Measurements from ENCODE around the gene RAD51B. TPM values are rescaled to one million over a fixed set of nuclear protein-coding genes. Genes with fewer than 3 reads are reported as not detected.

The RAD51B gene
- total RNA-seq, 6 donors from 2014 or later, result 10.6 to 63.9 (median 18.4) TPM

GRCh38 chr14:68165274-68165843, 345.8 kb downstream of the RAD51B start:
- TF ChIP-seq CTCF (IDR thresholded peaks at IDR 0.05) (no peak), POLR2AphosphoS5 (IDR thresholded peaks at IDR 0.05) (no peak), EP300 (IDR thresholded peaks at IDR 0.05) (no peak), POLR2A (IDR thresholded peaks at IDR 0.05) (no peak)
- Histone ChIP-seq H3K27me3 (no peaks in the 10 kb centered on the region), H3K27ac (peak overlapping the region in 2 of 4 donors; percentile 1 to 22), H3K9me3 (no peaks in the 10 kb centered on the region), H3K4me1 (peaks cover 0 to 13% (median 12%) of the 10 kb centered on the region in 4 donors), H3K36me3 (no peaks in the 10 kb centered on the region), H3K4me3 (no peak overlapping the region)
- DNase-seq, result no peak
- WGBS, 2 donors, result 63 to 78% methylated on average over 2 of the region's 2 CpGs
- no peak for ATAC-seq (ENCODE audit: low FRiP score in 2 of 2)

GRCh38 chr14:68166731-68167382, 347.3 kb downstream of the RAD51B start:
- H3K27ac ChIP-seq, result no peak overlapping the region
- ATAC-seq (ENCODE audit: low FRiP score in 2 of 2) (no peak), DNase-seq (no peak)
- 79 to 83% methylated on average over 3 of the region's 3 CpGs for WGBS, 2 donors
- H3K4me1 ChIP-seq, result peaks cover 0 to 13% (median 12%) of the 10 kb centered on the region in 4 donors
- H3K4me3 ChIP-seq, result no peak overlapping the region
- TF ChIP-seq EP300 (IDR thresholded peaks at IDR 0.05) (no peak), POLR2A (IDR thresholded peaks at IDR 0.05) (no peak), POLR2AphosphoS5 (IDR thresholded peaks at IDR 0.05) (no peak), CTCF (IDR thresholded peaks at IDR 0.05) (no peak)
- no peaks in the 10 kb centered on the region for H3K9me3 ChIP-seq
- H3K36me3 ChIP-seq, result no peaks in the 10 kb centered on the region
- H3K27me3 ChIP-seq, result no peaks in the 10 kb centered on the region

GRCh38 chr14:68167383-68168087, 348.0 kb downstream of the RAD51B start:
- DNase-seq (no peak), ATAC-seq (ENCODE audit: low FRiP score in 2 of 2) (no peak)
- Histone ChIP-seq H3K27me3 (no peaks in the 10 kb centered on the region), H3K4me1 (peaks cover 3 to 17% (median 13%) of the 10 kb centered on the region in 4 donors), H3K4me3 (no peak overlapping the region), H3K27ac (no peak overlapping the region), H3K9me3 (no peaks in the 10 kb centered on the region), H3K36me3 (no peaks in the 10 kb centered on the region)
- no peak for TF ChIP-seq POLR2A (IDR thresholded peaks at IDR 0.05)
- no peak for TF ChIP-seq POLR2AphosphoS5 (IDR thresholded peaks at IDR 0.05)
- no peak for TF ChIP-seq CTCF (IDR thresholded peaks at IDR 0.05)
- TF ChIP-seq EP300 (IDR thresholded peaks at IDR 0.05), result no peak
- 73 to 81% methylated on average over 5 of the region's 5 CpGs for WGBS, 2 donors

- no peak for TF ChIP-seq POLR2A (IDR thresholded peaks at IDR 0.05)
- no peak for TF ChIP-seq CTCF (IDR thresholded peaks at IDR 0.05)
- no peak for TF ChIP-seq EP300 (IDR thresholded peaks at IDR 0.05)
- TF ChIP-seq POLR2AphosphoS5 (IDR thresholded peaks at IDR 0.05), result no peak
- no peak for ATAC-seq (ENCODE audit: low FRiP score in 2 of 2)
- no peak overlapping the region for H3K27ac ChIP-seq
- H3K36me3 ChIP-seq, result no peaks in the 10 kb centered on the region
- H3K9me3 ChIP-seq, result no peaks in the 10 kb centered on the region
- DNase-seq, result no peak
- no peaks in the 10 kb centered on the region for H3K27me3 ChIP-seq
- WGBS, 2 donors, result 77 to 89% methylated on average over 1 of the region's 1 CpG
- H3K4me1 ChIP-seq, result peaks cover 3 to 17% (median 12%) of the 10 kb centered on the region in 4 donors
- H3K4me3 ChIP-seq, result no peak overlapping the region
Measured at GRCh38 chr14:68168460-68169109, 349.0 kb downstream of the RAD51B start.

Data from upper lobe of left lung (tissue), 6 donors.